GM18520 (cell line): ENCODE results near the gene CDC34.

Experiments
- ATAC-seq: cut with Tn5 transposase; IDR thresholded peaks from one replicate; pipeline ENCODE4 v1.9.1; 2021; ENCODE audit not compliant: unreplicated experiment

Gene CDC34

DNA sequence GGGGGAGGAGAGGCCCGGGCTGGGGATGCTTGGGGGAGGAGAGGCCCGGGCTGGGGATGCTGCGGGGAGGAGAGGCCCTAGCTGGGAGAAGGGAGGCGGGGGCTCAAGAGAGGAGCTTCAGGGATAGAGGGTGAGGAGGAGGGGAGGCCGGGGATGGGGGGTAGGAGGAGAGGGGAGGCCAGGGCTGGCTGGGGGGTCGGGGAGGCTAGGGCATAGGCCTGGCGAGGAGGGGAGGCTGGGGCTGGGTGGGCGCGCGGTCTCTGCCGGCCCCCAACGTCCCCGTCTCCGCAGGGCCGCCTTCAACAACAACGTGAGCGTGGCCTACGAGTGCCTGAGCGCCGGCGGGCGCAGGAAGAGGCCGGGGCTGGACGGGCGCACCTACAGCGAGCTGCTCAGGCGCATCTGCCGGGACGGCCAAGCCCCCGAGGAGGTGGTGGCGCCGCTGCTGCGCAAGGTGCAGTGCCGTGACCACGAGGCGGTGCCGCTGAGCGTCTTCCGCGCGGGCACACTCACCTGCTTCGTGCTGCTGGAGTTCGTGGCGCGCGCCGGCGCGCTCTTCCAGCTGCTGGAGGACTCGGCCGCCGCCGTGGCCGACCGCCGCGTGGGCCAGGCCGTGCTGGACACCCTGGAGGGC, 12.8 kb upstream of the CDC34 start:
- no peak for ATAC-seq

GRCh38 chr19:519449-519865, 12.1 kb upstream of the CDC34 start:
- ATAC-seq = no peak

DNA sequence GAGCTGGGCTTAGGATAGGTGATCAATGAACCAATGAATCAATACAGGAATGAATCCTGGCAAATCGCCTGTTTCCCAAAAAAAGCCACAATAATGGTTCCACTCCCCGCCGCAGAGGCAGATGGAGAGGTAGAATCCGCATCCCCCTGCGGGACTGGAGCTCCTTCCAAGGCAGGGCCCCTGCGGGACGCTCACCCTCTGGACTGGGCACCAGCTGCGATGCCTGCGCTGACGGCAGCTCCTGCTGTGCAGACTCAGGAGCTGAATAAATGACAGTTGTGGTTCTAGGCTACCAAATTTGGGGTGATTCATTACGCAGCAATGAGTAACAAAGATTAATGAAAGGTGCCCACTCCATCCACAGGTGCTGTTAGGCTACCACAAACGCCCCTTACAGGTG, 8.8 kb upstream of the CDC34 start:
- ATAC-seq = no peak

- no peak for ATAC-seq
Observed at GRCh38 chr19:524062-524674, 7.4 kb upstream of the CDC34 start.

GRCh38 chr19:525029-525428, 6.5 kb upstream of the CDC34 start:
- ATAC-seq = no peak

- no peak for ATAC-seq
Observed at GRCh38 chr19:525857-526419, 5.6 kb upstream of the CDC34 start.

GRCh38 chr19:530134-531008, 1.2 kb upstream of the CDC34 start:
- no peak for ATAC-seq

DNA sequence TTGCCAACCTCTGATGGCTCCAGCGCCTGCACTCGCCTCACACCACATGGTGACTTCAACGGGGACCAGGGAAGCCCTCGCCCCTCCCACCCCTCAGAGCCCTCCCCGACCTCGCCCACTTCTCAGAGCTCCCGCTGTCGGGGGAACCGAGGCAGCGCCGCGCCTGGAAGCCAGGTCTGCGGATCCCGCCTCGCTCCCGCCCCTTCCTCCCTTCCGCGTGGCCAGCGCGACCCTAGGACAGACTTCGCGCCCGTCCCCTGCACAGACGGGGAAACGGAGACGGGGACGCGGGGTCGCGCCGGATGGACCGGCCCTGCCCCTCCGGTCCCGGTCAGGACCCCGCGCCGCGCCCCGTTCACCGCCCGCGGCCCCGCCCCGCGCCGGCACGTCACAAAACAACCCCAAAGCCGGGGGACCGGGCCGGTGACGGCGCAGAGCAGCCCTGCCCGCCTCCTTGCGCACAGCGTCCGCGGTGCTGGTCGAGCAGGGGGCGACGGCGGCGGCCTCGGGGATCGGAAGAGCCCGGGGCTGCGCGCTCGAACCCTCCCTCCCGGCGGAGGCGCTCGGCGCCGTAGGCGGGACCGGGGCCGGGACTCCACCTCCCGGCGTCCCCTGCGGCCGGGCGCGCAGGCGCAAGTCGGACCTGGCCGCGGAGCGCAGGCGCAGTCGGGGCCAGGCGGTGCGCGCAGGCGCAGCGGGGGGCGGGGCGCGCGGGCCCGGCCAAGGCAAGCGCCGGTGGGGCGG, 379 bp upstream of the CDC34 start:
- peak; percentile 72 for ATAC-seq

DNA sequence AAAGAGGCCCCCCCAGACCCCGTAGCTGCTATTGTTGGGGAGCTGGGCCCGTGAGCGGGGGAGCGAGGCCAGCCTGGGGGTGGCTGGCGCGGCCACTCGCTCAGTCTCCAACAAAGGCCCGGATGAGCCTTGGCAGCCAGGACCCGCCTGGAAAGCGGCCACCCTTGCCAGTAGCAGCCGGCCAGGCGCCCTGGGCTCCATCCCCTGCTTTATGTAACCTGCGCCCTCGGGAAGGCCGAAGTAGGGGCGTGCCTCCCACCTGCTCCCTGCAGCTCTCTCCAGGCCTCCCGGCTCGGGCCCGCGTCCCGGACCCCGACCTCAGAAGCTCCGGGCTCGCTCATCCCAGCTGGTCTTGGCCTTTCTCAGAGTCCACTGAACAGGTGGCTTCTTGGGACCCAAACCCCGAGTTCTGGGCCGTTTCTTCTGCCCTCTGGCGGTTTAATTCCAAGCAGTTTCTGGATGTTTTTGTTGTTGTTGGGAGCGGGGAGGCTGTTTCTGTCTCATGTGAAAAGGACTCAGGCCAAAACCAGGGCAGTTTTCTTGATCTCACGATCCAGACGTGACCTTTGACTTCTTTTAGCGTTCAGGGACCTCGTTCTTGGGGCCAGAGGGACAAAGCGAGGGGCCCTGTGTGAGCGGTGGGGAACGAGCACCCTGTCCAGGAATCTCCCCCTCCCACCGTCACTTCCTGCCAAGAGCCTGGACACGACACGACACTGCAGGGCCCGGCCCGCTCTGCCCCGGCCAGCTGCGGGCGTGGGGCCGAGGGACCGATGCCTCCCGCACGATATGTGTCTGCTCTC, 1.2 kb downstream of the CDC34 start:
- ATAC-seq = no peak

DNA sequence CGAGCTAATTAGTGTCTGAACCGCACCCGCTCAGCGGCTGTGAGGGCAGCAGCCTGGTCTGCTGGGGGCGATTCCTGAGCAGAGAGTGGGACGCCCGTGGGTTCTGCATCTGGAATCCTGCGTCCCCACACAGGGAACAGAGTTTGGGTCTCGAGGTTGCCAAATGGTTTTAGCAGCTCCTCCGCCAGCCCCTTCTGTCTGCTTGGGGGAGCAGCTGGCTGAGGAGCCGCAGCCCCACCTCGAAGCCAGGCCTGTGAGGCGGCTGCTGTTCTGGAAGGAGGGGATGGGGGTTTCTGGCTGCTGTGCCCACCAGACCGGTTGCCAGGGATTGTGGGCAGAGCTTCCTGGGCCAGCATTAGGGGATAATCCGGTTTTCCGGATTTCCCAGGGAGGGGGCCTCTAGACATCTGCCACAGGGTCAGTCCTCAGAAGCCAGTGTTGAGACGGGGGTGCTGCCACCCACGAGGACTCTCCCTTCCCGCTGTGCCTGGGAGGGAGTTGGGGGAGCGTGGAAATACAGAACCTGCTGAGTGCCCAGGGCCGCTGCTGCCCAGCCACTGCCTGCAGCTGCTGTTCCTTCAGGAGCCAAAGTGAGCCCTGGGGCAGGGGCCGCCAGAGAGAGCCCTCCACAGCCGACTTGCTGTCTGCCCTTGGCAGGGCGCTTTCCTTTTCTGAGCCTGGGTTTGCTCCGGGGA, 2.0 kb downstream of the CDC34 start:
- ATAC-seq = no peak

DNA sequence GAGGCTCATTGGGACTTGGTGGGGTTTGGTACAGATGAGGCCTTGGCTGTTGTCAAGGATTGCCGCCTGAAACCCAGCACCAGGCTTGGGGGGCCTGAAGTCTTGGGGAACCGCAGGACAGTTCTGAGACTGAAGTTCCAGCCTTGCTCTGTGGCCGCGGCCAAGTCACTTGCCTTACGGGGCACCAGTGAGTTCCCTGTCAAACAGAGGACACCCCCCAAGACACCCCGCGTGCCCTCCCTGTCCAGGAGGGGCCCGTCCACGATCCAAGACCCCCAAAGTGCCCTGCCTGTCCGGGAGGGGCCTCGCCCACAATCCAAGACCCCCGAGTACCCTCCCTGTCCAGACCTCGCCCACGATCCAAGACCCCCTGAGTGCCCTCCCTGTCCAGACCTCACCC, 2.5 kb downstream of the CDC34 start:
- ATAC-seq = no peak

- ATAC-seq = no peak
Observed at GRCh38 chr19:535017-535835, 3.7 kb downstream of the CDC34 start.

GRCh38 chr19:536031-536880, 4.7 kb downstream of the CDC34 start:
- ATAC-seq = no peak

GRCh38 chr19:536881-537404, 5.4 kb downstream of the CDC34 start:
- ATAC-seq = no peak

DNA sequence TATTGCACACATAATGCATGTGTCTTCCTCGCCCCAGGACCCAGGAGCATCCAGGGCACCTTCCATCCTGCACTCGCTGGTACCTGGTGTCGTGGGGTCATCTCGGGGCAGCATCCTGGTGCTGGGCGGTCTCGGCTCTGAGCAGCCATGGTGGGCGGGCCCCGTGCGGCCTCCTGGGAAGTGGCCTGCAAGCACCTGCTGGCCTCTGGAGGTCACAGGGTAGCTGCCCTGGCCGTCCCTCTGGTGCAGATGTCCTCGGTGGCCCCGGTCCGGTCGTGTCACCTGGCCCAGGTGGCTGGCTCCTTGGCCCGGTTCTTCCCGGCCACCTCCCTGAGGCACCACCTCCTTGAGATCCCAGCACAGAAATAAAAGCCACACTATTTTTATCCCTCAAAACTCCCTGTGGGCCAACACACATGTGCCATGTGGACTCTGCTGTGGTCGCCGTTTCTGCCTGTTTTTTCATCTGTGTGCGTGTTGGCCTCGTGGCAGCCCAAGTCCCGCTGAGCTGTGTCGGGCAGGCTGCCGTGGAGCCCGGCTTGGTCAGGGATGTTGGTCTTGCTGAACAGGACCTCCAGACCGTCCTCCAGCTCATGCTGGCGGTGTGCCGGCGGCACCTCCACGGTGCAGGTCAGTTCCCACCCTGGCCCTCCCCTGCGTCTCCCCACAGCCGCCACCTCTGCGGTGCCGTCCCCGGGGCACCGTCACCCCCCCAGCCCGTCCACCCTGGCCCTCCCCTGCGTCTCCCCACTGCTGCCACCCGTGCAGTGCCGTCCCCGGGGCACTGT, 7.3 kb downstream of the CDC34 start:
- no peak for ATAC-seq

DNA sequence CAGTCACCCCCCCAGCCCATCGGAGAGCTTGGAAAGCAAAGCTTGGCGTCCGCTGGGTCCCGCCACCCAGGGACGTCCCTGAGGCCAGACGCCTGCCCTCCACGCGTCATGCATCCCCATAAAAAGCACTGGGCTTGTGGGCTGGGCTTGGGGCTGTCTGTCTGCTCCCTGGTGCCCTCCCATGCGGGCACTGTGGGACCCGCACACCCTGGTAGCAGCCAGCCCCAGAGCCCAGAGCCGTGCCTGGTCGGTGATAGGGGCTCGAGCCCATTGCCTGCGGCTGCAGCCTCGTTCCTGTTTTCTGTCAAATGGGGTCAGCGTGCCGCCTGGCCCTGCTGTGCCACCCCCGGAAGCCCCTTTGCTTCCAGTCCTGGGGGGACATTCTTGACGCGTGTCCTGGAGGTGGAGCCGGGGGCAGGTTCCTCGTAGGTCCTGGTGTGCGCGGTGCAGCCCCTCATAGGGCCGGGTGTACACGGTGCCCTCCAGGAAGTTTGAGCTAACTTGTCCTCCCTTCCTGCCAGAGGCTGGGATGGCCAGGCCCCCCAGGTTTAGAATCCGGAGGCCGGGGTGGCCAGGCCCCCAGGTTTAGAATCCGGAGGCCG, 8.0 kb downstream of the CDC34 start:
- no peak for ATAC-seq
